ENCODE results near the gene DMAP1. TPM values are rescaled to one million over a fixed set of nuclear protein-coding genes. Genes with fewer than 3 reads are reported as not detected.

Gene DMAP1
- total RNA-seq, 2 experiments from 2014 or later: 30.2 to 34.8 TPM

GRCh38 chr1:44218503-44219300 is 5.4 kb downstream of the DMAP1 start:
- ChIA-PET POLR2A (no interaction called here), CTCF (interaction anchor here (0.7 to 5.2 kb wide), 12 partner anchors 15 to 415 kb away, joined by 3 to 46 read pairs (median 5); no protein-coding TSS in a partner anchor)
- DNase-seq (no peak), ATAC-seq (no peak)
- Mint-ChIP-seq H3K27me3 (no peaks in the 10 kb centered on the region), H3K9me3 (ENCODE audit: low read depth) (no peaks in the 10 kb centered on the region), H3K27ac (no peak overlapping the region), H3K4me1 (peaks cover 29% of the 10 kb centered on the region), H3K4me3 (no peak overlapping the region), H3K36me3 (ENCODE audit: low read depth) (peaks cover 15% of the 10 kb centered on the region)
- intact Hi-C loops (cut with DNase I, micrococcal nuclease): loop anchor here in 1 of 2 experiments (5.0 to 10.0 kb wide), 2 partner anchors 379 to 436 kb away; no protein-coding TSS in a partner anchor

DNA sequence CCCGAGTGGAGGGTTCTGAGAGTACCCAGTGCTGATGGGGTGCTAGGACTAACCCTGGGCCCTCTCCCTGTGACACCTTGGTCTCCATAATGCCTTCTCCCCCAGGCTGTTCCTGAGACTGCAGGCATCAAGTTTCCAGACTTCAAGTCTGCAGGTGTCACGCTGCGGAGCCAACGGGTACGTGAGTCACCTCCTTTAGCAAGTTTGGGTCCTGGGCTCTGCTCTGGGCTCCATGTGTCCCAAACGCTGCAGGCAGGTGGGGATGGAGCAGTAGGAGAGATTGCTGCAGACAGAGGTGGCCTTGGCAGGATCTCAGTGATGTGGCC is 6.0 kb downstream of the DMAP1 start:
- ATAC-seq (no peak), DNase-seq (no peak)
- CTCF ChIA-PET: interaction anchor here (0.8 to 5.2 kb wide), 4 partner anchors 14 to 134 kb away, joined by 3 to 46 read pairs (median 9); no protein-coding TSS in a partner anchor
- no peaks in the 10 kb centered on the region for H3K27me3 Mint-ChIP-seq
- H3K4me3 Mint-ChIP-seq: no peak overlapping the region
- POLR2A ChIA-PET: no interaction called here
- intact Hi-C loops (cut with DNase I, micrococcal nuclease): loop anchor here in 1 of 2 experiments (5.0 to 10.0 kb wide), 2 partner anchors 378 to 436 kb away; no protein-coding TSS in a partner anchor
- H3K9me3 Mint-ChIP-seq (ENCODE audit: low read depth): no peaks in the 10 kb centered on the region
- H3K4me1 Mint-ChIP-seq: peaks cover 27% of the 10 kb centered on the region
- H3K27ac Mint-ChIP-seq: no peak overlapping the region
- H3K36me3 Mint-ChIP-seq (ENCODE audit: low read depth): peaks cover 12% of the 10 kb centered on the region

DNA sequence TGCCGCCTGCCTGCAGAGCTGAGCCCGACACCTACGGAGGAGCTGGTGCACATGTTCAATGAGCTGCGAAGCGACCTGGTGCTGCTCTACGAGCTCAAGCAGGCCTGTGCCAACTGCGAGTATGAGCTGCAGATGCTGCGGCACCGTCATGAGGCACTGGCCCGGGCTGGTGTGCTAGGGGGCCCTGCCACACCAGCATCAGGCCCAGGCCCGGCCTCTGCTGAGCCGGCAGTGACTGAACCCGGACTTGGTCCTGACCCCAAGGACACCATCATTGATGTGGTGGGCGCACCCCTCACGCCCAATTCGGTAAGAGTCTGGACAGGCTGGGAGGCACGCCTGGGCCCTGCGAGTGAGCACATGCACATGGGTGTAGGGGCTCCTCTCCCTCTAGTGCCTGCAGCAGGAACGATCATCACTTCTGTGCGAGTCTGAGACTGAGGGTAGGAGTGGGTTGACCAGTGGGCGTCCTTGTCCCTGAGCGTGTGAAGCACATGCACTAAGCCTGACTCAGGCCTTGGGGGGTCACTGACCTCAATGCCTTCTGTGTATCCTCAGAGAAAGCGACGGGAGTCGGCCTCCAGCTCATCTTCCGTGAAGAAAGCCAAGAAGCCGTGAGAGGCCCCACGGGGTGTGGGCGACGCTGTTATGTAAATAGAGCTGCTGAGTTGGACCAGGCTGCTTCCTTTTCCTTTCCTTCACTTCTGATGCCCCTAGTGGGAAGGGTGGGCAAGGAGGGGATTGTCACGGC is 6.9 kb downstream of the DMAP1 start:
- ChIA-PET CTCF (interaction anchor here (0.6 to 1.2 kb wide), 4 partner anchors 66 to 459 kb away, joined by 3 to 4 read pairs (median 3); no protein-coding TSS in a partner anchor), POLR2A (interaction anchor here (0.5 kb wide), 1 partner anchor 44 kb away, joined by 4 read pairs; no protein-coding TSS in a partner anchor)
- ATAC-seq: no peak
- Mint-ChIP-seq H3K4me1 (peaks cover 20% of the 10 kb centered on the region), H3K4me3 (no peak overlapping the region), H3K27me3 (no peaks in the 10 kb centered on the region), H3K27ac (no peak overlapping the region), H3K9me3 (ENCODE audit: low read depth) (no peaks in the 10 kb centered on the region), H3K36me3 (ENCODE audit: low read depth) (peaks cover 12% of the 10 kb centered on the region)
- intact Hi-C loops (cut with DNase I, micrococcal nuclease): no loop called here
- DNase-seq: no peak

DNA sequence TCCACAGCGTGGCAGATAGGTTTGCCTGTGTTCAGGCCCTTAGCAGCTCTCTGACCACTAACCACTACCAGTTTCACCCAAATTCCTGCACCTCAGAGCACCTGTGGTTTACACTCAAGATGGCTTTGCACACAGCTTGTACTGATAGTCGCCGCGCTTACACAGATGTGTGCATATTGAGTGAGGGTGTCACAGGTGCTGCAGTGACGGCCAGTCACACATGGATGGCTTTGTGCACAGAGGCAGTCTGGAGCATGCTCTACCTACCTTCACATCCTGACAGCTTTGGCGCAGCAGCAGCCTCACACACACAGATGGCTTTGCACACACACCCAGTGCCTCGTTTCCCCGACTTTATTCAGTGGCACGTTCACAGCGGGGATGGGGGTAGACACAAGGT is 7.5 kb downstream of the DMAP1 start:
- Mint-ChIP-seq H3K36me3 (ENCODE audit: low read depth) (peaks cover 9% of the 10 kb centered on the region), H3K9me3 (ENCODE audit: low read depth) (no peaks in the 10 kb centered on the region), H3K4me3 (no peak overlapping the region), H3K27me3 (no peaks in the 10 kb centered on the region), H3K27ac (no peak overlapping the region), H3K4me1 (peaks cover 18% of the 10 kb centered on the region)
- intact Hi-C loops (cut with DNase I, micrococcal nuclease): no loop called here
- ChIA-PET POLR2A (interaction anchor here (0.5 kb wide), 1 partner anchor 44 kb away, joined by 4 read pairs; no protein-coding TSS in a partner anchor), CTCF (interaction anchor here (0.6 kb wide), 2 partner anchors 66 to 419 kb away, joined by 3 read pairs; no protein-coding TSS in a partner anchor)
- DNase-seq (no peak), ATAC-seq (no peak)

GRCh38 chr1:44221769-44222168 is 8.5 kb downstream of the DMAP1 start:
- H3K9me3 Mint-ChIP-seq (ENCODE audit: low read depth): no peaks in the 10 kb centered on the region
- POLR2A ChIA-PET: no interaction called here
- intact Hi-C loops (cut with DNase I, micrococcal nuclease): no loop called here

DNA sequence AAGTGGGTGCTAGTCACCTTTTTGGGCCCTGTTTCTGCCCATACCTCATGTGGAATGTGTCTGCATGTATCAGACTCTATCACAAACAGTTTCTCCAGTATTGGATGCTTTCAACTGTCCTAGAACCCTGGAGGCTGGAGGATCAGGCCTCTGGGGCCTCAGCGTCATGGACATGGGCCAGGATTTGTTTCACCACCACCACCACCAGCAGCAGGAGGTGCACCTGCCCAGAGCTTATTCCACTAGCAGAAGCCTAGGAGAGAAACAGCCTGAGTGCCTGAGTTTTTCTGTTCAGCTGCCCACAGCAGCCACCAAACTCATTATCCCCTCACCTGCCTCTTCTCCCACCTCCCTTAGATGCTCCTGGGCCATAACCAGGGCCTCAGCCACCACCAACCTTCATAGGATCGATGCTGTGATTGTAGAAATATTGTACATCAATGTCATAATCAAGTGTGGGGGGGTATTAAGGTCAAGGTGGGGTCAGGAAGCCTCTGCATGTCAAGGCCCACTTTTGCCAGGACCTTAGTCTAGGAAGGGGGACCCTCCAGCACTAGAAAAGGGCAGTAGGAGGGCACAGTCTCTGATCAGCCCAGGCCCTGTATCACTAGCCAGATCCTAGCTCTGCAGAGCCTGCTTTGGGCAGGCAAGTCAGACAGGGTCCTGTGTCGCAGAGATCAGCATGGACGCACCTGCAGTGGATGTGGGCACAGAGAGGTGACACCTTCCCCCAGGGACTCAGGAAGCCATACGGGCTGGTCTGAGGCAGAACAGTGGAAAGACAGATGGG is 9.3 kb downstream of the DMAP1 start:
- CTCF ChIA-PET: no interaction called here
- DNase-seq (no peak), ATAC-seq (no peak)
- Mint-ChIP-seq H3K36me3 (ENCODE audit: low read depth) (peaks cover 9% of the 10 kb centered on the region), H3K9me3 (ENCODE audit: low read depth) (no peaks in the 10 kb centered on the region), H3K27me3 (no peaks in the 10 kb centered on the region), H3K27ac (no peak overlapping the region), H3K4me1 (peaks cover 12% of the 10 kb centered on the region), H3K4me3 (no peak overlapping the region)
- intact Hi-C loops (cut with DNase I, micrococcal nuclease): no loop called here
- POLR2A ChIA-PET: no interaction called here

More at GRCh38 chr1:44221769-44222168, 8.5 kb downstream of the DMAP1 start:
- ATAC-seq (no peak), DNase-seq (no peak)
- H3K36me3 Mint-ChIP-seq (ENCODE audit: low read depth): peaks cover 9% of the 10 kb centered on the region
- no peak overlapping the region for H3K4me3 Mint-ChIP-seq
- CTCF ChIA-PET: interaction anchor here (0.6 to 0.7 kb wide), 2 partner anchors 373 to 412 kb away, joined by 3 read pairs; no protein-coding TSS in a partner anchor
- peaks cover 18% of the 10 kb centered on the region for H3K4me1 Mint-ChIP-seq
- H3K27ac Mint-ChIP-seq: no peak overlapping the region
- no peaks in the 10 kb centered on the region for H3K27me3 Mint-ChIP-seq

DNA sequence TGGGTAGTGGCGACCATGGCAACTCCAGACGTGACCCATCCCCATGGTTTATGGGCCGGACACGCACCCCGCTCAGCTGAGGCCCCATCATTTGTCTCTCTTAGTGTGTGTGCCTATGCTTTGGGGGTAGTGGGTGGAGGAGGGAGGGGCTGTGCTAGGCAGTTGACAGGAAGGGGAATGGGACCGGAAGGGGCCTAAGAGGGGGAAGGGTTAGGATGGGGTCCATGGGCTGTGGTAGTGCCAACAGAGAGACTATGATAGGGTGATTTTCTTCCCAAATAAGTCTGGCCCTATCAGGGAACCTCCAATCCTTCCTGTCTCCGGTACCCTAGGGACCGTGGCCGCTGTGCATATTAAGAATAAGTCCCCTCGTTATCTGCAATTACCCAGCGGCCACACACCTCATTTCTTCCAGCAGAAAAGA is 9.9 kb downstream of the DMAP1 start:
- no peak overlapping the region for H3K27ac Mint-ChIP-seq
- POLR2A ChIA-PET: interaction anchor here (0.6 kb wide), 1 partner anchor 10 kb away, joined by 4 read pairs; the partner anchor contains the start of gene DMAP1
- ATAC-seq (no peak), DNase-seq (no peak)
- CTCF ChIA-PET: no interaction called here
- H3K27me3 Mint-ChIP-seq: no peaks in the 10 kb centered on the region
- intact Hi-C loops (cut with DNase I, micrococcal nuclease): no loop called here
- H3K4me1 Mint-ChIP-seq: peaks cover 11% of the 10 kb centered on the region
- no peaks in the 10 kb centered on the region for H3K9me3 Mint-ChIP-seq (ENCODE audit: low read depth)
- H3K4me3 Mint-ChIP-seq: no peak overlapping the region
- peaks cover 9% of the 10 kb centered on the region for H3K36me3 Mint-ChIP-seq (ENCODE audit: low read depth)

DNA sequence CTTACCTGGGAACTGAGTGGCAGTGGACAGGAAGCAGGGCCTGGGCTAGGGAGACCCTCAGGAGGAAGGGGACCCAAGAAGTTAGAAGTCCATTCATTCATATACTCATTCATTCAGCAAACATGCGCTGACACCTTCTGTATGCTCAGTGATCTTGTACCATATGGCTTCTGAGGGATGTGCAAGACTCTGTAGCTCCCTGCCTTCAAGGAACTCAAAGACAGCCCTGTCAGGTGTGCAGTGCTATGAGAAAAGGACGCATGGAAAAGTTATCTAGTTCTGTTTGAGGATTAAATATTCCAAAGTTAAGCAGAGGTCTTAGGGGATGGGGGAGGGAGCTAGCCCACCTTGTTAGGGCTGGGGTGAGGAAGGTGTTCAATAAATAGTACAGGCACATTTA is 12.5 kb downstream of the DMAP1 start:
- CTCF ChIA-PET: interaction anchor here (0.7 to 2.1 kb wide), 4 partner anchors 9 to 94 kb away, joined by 3 to 7 read pairs (median 4); no protein-coding TSS in a partner anchor
- intact Hi-C loops (cut with DNase I, micrococcal nuclease): no loop called here
- ATAC-seq: no peak

DNA sequence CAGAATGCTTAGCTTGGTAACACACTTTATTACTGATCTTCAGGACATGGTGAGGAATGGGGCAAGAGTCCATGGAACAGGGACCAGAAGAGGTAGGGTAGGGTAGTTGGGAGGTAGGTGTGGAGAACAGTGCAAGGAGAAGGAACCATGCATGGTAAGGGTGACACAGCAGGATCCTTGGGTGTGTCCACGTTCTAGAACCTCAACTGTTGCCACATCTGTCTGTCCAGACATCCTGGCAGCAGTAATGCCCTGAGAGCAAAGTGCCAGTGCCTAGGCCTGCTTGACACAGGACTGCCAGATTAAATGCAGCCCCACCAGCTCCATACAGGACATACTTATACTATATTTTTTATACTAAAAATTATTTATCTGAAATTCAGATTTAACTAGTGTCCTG is 13.9 kb downstream of the DMAP1 start:
- intact Hi-C loops (cut with DNase I, micrococcal nuclease): no loop called here
- Mint-ChIP-seq H3K27ac (no peak overlapping the region), H3K27me3 (no peaks in the 10 kb centered on the region), H3K4me3 (no peak overlapping the region), H3K36me3 (ENCODE audit: low read depth) (peaks cover 1% of the 10 kb centered on the region), H3K4me1 (peaks cover 11% of the 10 kb centered on the region), H3K9me3 (ENCODE audit: low read depth) (no peaks in the 10 kb centered on the region)
- ATAC-seq (no peak), DNase-seq (no peak)
- ChIA-PET CTCF (interaction anchor here (1.2 kb wide), 2 partner anchors 10 to 13 kb away, joined by 3 read pairs; no protein-coding TSS in a partner anchor), POLR2A (no interaction called here)

More for the DNA sequence above, 12.5 kb downstream of the DMAP1 start:
- H3K27ac Mint-ChIP-seq: no peak overlapping the region
- peaks cover 11% of the 10 kb centered on the region for H3K4me1 Mint-ChIP-seq
- H3K4me3 Mint-ChIP-seq: no peak overlapping the region
- POLR2A ChIA-PET: no interaction called here
- H3K36me3 Mint-ChIP-seq (ENCODE audit: low read depth): peaks cover 3% of the 10 kb centered on the region
- DNase-seq: no peak
- H3K27me3 Mint-ChIP-seq: no peaks in the 10 kb centered on the region
- H3K9me3 Mint-ChIP-seq (ENCODE audit: low read depth): no peaks in the 10 kb centered on the region

- intact Hi-C loops (cut with DNase I, micrococcal nuclease): no loop called here
- Mint-ChIP-seq H3K27ac (no peak overlapping the region), H3K27me3 (no peaks in the 10 kb centered on the region), H3K4me3 (no peak overlapping the region), H3K4me1 (peaks cover 6% of the 10 kb centered on the region), H3K9me3 (ENCODE audit: low read depth) (no peaks in the 10 kb centered on the region), H3K36me3 (ENCODE audit: low read depth) (peaks cover 1% of the 10 kb centered on the region)
- ChIA-PET POLR2A (no interaction called here), CTCF (interaction anchor here (1.2 kb wide), 2 partner anchors 11 to 12 kb away, joined by 3 read pairs; no protein-coding TSS in a partner anchor)
- DNase-seq: no peak
- ATAC-seq: no peak
Measured at GRCh38 chr1:44228218-44228617, 14.9 kb downstream of the DMAP1 start.
